Endometrial microvascular endothelial cells (primary cell): Measurements from ENCODE around the gene NBDY. TPM values are rescaled to one million over a fixed set of nuclear protein-coding genes. Genes with fewer than 3 reads are reported as not detected.
"Not testable (repeated sequence)": the region's sequence is repeated elsewhere in the genome, so short reads cannot be mapped to it uniquely, and the experiment has no call there.

Experiments
- in situ Hi-C: cut with HindIII; loops from 2 replicates; pipeline ENCODE4 v1.10.0; 2017; ENCODE audit warnings: low sequenced_read_pairs, low pct_unique_long_range_greater_than_20kb; ENCODE audit errors: inconsistent ontology term
- total RNA-seq: library from RNA; depleted of rRNA; stranded (reverse); fragments of >200 nt; gene quantifications from one replicate; pipeline ENCODE4 v1.2.3, GENCODE V29; 2015; ENCODE audit errors: inconsistent ontology term

The NBDY gene
- total RNA-seq, 1 donor from 2014 or later, result 10.9 TPM

DNA sequence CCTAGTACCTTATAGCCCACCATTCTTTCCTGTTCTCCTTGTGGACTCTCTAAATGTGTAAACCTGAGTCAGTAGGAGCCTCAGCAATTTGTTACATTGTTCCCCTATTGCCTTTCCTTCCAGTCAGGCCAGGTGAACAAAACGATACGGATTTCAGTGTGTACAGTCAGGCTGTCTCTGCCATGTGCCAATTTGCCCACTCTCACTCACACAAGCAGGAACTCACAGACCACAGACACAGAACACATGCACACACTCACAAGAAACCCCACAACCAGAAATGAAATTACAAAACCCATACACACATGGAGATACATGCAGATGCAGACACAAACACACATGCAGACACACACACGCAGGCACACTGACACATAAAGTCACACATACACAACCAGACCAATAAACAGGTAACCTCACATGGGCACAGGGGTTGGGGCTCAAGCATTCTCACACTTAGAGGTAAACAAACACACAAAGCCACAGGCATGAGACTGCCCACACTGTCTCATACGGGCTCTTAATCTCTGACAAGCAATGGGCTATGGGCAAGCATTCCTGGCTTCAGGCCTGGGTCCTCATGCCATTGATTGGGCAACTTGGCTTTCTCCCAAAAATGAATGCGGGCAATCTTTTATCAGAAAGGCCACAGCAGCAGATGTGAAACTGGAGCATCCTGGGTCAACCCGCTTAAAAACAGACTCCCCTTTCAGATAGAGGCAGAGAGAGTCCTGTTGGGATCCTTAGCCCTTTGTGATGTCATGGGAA, 68.7 kb downstream of the NBDY start:
- in situ Hi-C loops, result no loop called here

DNA sequence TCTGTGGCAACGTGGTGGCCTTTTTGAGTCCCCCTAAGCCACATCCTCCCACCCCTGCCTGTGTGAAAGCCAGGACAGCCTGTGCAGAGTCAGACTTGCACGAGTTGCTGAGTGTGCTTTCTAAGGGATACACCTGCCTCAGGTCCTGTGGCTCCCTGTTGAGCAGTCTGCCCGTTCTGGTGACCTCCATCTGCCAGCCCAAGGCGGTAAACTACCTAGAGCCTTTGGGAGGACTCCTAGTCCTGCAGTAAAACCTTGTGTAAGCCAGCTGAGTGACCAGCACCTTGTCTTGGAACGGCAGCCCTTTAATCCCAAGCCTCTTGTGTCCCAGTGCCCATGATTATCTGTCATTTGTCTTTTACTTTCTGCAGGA, 69.3 kb downstream of the NBDY start:
- in situ Hi-C loops, result no loop called here

DNA sequence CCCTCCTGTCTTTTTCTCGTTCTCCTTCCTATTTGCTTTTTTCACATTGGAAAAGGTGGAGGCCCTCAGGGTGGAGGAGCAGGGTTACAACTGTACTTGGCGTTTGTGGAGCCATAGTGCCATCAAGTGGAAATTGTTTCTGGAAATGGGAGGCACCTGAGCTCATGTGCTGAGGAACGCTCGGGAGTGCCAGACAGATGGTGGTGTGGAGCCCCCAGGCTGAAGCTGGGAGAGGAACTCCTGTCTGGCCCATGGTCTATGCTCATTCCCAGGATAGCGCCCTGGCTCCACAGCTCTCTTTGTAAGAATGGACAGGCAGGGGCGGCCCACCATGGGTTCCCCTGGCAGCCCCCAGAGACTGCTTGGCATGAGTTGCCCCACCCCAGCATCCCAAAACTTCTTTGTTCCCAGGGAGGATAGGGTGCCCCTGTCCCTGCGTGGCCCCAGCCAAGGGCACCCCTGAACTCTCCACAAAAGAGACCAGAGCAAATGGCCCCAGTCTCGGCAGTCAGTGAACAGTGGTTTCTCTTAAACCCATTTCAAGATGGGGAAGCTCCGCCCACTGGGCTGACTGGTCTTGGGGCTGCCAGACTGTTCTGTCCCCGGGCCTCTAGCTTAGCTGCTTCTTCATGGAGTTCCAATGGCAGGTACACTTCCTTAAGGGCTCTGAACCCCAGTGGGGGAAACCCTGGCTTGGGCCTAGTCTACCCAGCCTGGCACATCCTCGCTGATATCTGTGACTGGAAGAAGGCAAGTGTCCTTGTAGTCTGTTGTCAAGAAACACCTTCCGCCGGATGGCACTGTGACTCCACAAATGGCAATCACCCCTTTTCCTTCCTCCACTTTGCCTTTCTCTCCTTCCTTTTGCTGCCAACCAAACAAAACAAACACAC, 70.1 kb downstream of the NBDY start:
- in situ Hi-C loops, result no loop called here

DNA sequence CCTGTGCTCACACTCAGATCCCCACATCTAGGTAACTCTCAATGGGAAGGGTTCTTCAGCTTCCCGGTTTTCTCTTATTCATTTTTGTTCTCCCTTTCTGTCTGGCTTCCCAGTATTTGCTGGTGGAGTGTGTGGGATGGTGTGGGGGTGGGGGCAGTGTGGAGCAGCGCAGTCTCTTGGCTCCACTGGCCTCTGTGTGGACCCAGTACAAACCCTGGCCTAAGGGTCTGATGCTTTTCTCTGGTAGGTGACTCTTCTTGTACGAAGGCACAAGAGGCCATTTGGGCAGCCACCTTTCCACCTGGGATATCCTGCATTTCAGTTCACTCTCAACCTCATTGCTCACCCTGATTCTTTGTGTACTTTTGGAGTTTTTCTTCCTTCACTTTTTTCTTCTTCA, 71.3 kb downstream of the NBDY start:
- in situ Hi-C loops, result no loop called here

DNA sequence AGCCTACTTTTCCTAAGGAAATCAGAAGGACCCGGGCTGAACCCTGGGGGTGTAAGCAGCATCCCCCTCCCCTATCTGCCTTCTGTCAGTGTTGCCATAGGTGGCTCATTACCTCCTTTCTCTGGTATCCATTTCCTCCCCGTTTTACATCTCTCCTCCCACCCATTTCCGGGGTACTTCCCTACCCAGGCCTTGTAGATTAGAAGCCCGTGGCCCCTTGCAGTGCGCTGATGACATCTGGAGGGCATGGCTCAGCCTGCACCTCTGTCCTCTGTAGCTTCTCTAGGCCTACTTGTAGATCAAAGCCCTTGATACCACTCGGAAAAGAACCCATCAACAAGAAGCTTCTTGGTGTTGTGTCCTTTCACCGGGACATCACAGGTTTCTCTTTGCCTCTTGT, 71.8 kb downstream of the NBDY start:
- in situ Hi-C loops, result no loop called here

DNA sequence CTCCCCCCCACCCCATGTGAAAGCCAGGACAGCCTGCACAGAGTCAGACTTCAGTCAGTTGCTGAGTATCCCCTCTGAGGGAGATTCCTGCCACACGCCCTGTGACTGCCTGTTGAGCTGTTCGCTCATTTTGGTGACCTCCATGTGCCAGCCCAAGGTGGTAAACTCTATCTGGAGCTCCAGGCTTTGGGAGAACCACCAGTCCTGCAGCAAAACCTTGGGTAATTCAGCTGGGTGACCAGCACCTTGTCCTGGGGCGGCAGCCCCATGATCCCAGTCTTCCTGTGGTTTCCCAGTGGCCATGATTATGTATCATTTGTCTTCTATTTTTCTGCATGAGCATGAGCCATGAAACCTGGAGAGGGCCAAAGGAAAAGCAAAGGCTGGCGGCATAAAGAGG, 73.4 kb downstream of the NBDY start:
- in situ Hi-C loops, result no loop called here

DNA sequence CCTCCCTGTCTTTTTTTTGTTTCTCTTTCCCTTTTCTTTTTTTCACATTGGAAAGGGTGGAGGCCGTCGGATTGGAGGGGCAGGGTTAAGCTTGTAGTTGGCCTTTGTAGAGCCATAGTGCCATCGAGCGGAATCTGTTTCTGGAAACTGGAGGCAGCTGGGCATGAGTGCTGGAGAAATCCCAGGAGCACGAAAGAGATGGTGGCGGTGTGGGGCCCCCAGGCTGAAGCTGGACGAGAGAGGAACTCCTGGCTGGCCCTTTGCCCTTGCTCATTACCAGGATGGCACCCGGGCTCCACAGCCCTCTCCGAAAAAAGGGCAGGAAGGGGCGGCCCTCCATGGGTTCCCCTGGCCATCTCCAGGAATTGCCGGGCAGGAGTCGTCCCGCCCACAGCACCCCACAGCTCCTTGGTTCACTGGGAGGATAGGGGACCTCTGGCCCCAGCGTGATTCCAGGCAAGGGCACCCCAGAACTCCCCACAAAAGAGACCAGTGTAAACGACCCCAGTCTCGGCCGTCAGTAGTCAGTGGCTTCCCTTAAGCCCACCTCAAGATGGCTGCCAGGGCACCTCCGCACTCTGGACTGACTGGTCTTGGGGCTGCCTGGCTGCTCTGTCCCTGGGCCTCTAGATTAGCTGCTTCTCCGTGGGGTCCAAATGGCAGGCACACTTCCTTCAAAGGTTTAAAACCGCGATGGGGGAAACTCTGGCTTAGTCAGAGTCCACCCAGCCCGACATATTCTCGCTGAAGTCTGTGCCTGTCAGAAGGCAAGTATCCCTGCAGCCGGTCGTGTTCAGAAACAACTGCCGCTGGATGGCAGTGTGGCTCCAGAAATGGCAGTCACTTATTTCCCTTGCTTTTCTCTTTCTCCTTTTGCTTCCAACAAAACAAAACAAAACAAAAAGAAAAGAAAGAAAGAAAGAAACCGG, 74.1 kb downstream of the NBDY start:
- in situ Hi-C loops, result no loop called here

DNA sequence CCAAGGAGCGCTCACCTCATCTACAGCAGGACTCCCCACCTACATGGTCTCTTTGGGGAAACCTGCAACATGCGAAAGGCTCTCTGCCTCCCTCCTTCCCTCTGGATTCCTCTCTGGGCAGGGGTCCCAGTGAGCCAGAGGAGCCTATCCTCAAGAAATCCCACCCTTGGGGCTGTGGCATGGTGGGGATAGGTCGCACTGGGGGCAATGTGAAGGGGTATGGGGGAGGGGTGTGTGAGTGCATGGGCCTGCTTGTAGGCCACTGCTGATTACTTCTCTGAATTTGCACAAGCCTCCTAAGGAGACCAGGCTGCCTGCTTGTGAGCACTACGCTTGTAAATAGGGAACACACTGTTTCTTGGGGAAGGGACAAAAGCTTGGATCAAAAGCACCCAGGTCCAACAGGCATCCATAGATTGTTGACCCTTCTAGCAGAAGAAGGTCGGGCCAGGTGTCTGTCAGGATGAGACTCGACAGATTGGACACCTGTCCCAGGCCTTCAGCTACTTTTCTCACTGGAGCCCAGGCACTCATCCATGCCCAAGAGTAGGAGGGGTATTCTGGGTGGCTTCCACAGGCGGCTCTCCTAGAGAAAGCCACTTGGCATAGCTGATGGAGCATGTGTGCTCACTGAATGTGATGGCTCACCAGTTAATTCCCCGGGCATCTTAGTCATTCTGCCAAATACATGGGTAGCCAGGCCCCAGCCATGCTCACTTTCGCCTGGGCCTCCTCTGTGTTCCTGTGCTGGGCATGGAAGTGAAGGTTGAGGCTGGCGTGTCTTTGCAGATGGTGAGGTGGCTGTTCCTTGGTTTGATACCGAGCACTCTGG, 75.0 kb downstream of the NBDY start:
- in situ Hi-C loops, result no loop called here

DNA sequence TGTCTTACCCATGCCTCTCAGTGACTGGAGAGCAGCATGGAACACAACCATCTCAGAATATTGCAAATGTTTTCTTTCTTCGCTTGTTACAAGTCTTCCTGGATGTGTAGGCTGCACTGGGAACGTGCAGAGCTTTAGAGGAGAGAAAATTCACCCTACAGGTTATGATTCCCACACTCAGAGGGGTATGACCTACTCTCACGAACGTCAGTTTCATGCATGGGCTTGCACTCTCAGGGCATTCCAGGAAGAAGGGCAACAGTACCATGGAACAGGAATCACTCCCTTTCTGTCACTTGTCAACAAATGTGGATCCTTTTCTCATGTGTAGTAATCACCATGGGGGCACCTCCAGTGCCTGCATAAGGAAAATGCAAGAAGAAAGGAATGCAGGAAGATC, 75.8 kb downstream of the NBDY start:
- in situ Hi-C loops, result no loop called here

DNA sequence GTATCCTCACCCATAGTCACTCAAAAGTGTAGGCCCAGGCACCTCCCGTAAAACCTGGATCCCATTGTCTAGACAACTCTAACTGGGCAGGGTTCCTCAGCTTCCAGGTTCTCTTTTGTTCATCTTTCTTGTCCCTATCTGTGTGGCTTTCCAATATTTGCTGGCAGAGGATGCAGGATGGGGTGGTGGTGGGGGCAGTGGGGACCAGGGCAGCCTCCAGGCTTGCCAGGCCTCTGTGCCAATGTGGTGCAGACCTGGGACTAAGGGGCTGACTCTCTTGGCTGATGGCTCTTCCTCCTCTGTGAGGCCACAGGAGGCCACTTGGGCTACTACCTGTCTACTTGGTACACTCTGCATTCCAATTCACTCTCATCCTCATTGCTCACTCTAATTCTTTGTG, 76.4 kb downstream of the NBDY start:
- in situ Hi-C loops, result no loop called here

DNA sequence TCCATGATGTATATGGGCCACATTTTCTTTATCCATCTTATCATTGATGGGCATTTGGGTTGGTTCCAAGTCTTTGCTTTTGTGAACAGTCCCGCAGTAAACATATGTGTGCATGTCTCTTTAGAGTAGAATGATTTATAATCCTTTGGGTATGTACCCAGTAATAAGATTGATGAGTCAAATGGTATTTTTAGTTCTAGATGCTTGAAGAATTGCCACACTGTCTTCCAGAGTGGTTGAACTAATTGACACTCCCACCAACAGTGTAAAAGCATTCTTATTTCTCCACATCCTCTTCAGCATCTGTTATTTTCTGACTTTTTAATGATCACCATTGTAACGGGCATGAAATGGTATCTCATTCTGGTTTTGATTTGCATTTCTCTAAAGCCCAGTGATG, 77.1 kb downstream of the NBDY start:
- in situ Hi-C loops, result not testable (repeated sequence)

DNA sequence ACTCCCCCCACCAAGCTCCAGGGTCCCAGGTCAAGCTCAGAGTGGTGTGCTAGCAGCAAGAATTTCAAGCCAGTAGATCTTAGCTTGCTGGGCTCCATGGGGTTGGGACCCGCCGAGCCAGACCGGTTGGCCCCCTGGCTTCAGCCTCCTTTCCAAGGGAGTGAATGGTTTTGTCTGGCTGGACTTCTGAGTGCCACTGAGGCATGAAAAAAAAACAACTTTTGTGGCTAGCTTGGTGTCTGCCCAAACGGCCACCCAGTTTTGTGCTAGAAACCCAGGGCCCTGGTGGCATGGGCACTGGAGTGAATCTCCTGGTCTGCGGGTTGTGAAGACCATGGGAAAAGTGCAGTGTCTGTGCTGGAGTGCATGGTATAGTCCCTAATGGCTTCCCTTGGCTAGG, 82.6 kb downstream of the NBDY start:
- in situ Hi-C loops, result no loop called here

DNA sequence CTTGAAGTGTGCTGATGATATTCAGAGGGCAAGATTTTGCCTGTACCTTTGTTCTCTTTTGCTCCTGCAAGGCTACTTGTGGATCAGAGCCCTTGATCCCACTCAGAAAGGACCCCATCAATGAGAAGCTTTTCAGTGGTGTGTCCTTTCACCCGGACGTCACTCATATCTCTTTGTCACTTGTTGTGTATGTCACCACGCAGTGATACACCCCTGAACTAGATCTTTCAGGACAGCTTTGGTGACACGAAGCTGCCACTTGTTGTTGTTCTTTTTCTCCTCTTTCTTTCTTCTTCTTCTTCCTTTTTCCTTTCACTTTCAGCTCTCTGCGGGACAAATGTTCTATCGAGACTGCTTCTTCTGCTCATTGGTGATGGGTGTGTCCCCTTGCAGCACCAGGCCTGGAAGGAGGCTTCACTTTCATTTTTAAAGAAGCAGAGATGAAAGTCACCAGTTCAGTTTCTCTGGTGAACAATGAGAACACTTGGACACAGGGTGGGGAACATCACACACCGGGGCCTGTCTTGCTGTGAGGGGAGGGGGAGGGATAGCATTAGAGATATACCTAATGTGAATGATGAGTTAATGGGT, 83.6 kb downstream of the NBDY start:
- in situ Hi-C loops, result no loop called here

DNA sequence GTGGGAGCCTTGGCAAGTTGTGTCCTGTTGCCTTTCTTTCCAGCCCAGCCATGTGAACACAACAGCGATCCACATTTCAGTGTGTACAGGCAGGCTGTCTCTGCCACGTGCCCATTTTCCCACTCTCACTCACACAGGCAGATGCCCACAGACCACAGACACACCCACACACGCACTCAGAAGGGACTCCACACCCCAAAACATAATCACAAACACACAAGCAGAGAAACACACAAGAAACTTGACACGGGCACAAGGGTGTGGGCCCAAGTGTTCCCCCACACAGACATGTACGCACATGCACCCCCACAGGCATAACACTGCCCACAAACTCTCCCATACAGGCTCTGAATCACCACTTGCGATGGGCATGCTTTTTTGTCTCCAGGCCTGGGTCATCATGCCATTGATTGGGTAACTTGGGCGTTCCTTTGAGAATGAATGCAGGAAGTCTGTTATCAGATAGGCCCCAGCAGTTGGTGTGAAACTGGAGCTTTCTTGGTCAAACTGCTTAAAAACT, 84.3 kb downstream of the NBDY start:
- in situ Hi-C loops, result no loop called here

DNA sequence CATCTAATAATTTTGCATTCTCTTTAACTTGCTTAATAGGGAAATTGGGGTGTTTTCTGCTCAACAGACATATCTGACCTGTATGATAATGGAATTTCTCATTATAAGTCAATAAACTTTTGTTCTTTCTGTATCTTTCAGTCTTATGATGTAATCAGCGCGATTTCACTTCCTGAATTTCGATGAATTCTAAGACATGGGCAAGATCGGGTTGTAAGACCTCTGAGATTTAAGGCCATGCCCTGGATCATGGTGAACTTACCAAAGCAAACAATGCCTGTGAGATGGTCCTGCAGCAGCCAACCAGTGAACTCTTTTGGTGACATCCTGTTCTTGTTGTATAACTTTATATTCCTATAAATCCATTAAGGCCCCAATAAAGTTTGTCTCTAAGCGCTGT, 88.1 kb downstream of the NBDY start:
- in situ Hi-C loops, result no loop called here

DNA sequence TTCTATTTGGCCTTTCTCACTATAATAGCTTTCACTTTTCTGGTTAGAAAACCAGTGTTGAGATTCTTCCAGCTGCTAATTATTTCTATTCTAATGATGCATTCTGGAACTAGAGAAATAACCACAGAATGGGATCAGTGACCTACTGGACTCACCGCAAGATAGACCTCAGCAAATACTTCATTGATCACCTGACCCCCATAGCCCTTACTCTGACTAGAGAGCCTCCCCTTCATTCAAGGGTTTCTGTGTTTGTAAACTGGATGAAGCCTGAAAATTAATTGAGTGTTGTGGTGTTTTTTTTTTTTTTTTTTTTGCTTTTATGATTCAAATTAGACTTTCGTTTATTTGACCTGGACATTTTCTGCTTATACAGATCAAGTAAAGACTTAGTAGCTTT, 97.0 kb downstream of the NBDY start:
- in situ Hi-C loops, result no loop called here

DNA sequence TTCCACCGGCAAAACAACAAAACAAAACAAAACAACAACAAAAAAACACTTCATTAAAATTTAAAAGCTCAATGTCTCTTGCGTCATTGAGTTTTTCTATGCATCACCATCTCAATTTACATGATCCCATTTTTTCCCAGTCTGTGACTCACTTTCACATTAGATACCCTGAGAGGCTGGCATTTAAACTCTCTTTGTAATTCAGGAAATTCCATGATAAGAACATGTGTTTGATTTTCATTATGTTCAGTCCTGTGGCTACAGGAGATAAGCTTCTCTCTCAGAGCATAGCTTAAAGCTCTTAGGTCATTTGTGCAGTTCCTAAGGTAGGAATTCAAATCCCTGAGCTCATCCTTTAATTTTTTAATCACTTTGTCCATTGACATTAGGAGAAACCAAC, 104.6 kb downstream of the NBDY start:
- in situ Hi-C loops, result no loop called here

DNA sequence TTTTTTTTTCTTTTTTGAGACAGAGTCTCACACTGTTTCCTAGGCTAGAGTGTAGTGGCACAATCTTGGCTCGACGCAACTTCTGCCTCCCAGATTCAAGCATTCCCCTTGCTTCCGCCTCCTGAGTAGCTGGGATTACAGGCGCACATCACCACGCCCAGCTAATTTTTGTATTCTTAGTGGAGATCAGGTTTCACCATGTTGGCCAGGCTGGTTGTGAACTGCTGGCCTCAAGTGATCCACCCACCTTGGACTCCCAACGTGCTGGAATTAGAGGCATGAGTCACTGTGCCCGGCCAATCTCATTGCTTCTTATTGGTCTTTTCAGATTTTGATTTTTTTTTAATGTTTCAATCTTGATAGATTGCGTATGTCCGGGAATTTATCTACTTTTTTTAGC, 124.4 kb downstream of the NBDY start:
- in situ Hi-C loops, result no loop called here
